Measurements from ENCODE around the gene ANKRD33B. TPM values are rescaled to one million over a fixed set of nuclear protein-coding genes. Genes with fewer than 3 reads are reported as not detected.

ANKRD33B gene
- total RNA-seq, 1 experiment from 2014 or later, result 6.9 TPM

GRCh38 chr5:10700516-10700915, 136.6 kb downstream of the ANKRD33B start:
- peaks cover 20% of the 10 kb centered on the region for H3K4me1 ChIP-seq (ENCODE audit: insufficient read depth, low read length)
- H2BK5ac ChIP-seq (ENCODE audit: insufficient read length, low read length), result no peak overlapping the region

More at GRCh38 chr5:10700516-10700915, 136.6 kb downstream of the ANKRD33B start:
- Mint-ChIP-seq H3K27ac (peak overlapping the region in 1 of 3 experiments; percentile 36; a peak in 1 of 7 replicates), H3K36me3 (ENCODE audit: insufficient read depth in 1 of 3, low read depth in 3 of 3) (no peaks in the 10 kb centered on the region), H3K4me1 (peaks cover 26 to 34% of the 10 kb centered on the region in 2 experiments), H3K27me3 (ENCODE audit: low read depth) (no peaks in the 10 kb centered on the region), H3K4me3 (no peak overlapping the region), H3K9me3 (no peaks in the 10 kb centered on the region)
- Histone ChIP-seq H3K27ac (ENCODE audit: insufficient read length, low read depth, low read length) (no peak overlapping the region), H3K4me2 (ENCODE audit: insufficient read depth, insufficient read length, low read length) (no peak overlapping the region), H3K56ac (ENCODE audit: insufficient read length, low read depth, low read length) (no peak overlapping the region), H4K5ac (ENCODE audit: insufficient read length, low read depth, low read length) (no peak overlapping the region), H3K4ac (ENCODE audit: low read depth, low read length) (no peak overlapping the region), H2BK120ac (ENCODE audit: low read depth, low read length, poor library complexity, severe bottlenecking) (no peak overlapping the region), H3K9me3 (ENCODE audit: control insufficient read depth, low read depth, low read length) (no peaks in the 10 kb centered on the region), H3K79me2 (ENCODE audit: insufficient read depth, low read length) (no peaks in the 10 kb centered on the region), H3K18ac (ENCODE audit: insufficient read length, low read depth, low read length) (no peak overlapping the region), H2BK12ac (ENCODE audit: insufficient read length, low read depth, low read length) (no peak overlapping the region), H3T11ph (ENCODE audit: low read length) (no peak overlapping the region), H4K8ac (replicated peaks; ENCODE audit: insufficient read length, low read depth, low read length) (no peak overlapping the region), H4K91ac (ENCODE audit: insufficient read length, low read depth, low read length) (no peak overlapping the region), H3K27me3 (ENCODE audit: insufficient read depth, low read length) (no peaks in the 10 kb centered on the region), H4K20me1 (ENCODE audit: control insufficient read depth, insufficient read depth, insufficient read length) (no peaks in the 10 kb centered on the region), H2AK5ac (ENCODE audit: insufficient read length, low read length) (no peak overlapping the region), H2AFZ (ENCODE audit: low read length) (no peak overlapping the region), H3K79me1 (ENCODE audit: insufficient read depth, low read depth, low read length, poor library complexity, severe bottlenecking) (no peaks in the 10 kb centered on the region), H3K23ac (ENCODE audit: insufficient read length, low read depth, low read length) (no peak overlapping the region), H3K9ac (ENCODE audit: extremely low read depth, insufficient read length, low read length) (no peak overlapping the region), H3K23me2 (ENCODE audit: insufficient read length, low read depth, low read length, poor library complexity, severe bottlenecking) (no peaks in the 10 kb centered on the region), H3K14ac (ENCODE audit: insufficient read depth, low read length) (no peak overlapping the region), H2BK20ac (ENCODE audit: low read depth, low read length, poor library complexity, severe bottlenecking) (no peak overlapping the region), H2BK15ac (ENCODE audit: low read depth, low read length) (no peak overlapping the region)
- TF ChIP-seq CTCF (conservative IDR thresholded peaks at IDR 0.05), result no peak
- no CpG with 5 or more reads among the region's 7 CpGs for whole genome bisulfite sequencing (ENCODE audit: extremely low coverage, insufficient read length, low lambda C conversion rate)
- DNase-seq, result no peak
